GM19372 (cell line): ENCODE results near the gene EIF2AK3.
"Not testable (repeated sequence)": the region's sequence is repeated elsewhere in the genome, so short reads cannot be mapped to it uniquely, and the experiment has no call there.

Experiments used
- ATAC-seq: cut with Tn5 transposase; IDR thresholded peaks from one replicate; pipeline ENCODE4 v1.9.1; 2021; ENCODE audit warnings: mild to moderate bottlenecking, low read depth, moderate library complexity; ENCODE audit not compliant: unreplicated experiment

Gene EIF2AK3

DNA sequence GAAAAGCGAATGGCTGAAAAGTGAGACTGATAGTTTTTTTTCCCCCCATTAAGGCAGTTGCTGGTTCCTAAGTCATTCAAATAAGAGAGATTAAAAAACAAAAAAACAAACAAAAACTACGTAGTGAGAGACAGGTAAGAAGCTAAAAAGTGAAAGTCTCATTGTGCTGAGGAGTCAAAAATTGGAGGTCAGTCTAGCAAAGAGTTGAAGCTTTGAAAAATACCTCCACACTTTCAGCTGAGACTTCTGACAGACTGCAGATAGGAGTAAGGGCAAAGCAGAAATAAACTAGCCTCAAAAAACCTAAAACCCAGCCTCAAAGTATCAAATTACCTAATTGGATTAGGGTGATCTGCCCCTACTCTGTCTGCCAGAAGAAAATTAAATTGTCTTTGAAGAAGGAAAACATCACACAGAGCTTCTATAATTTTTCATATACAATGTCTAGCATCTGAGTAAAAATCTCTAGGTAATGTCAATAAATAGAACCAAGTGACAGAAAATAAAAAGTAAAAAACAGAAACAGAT is 10.9 kb upstream of the EIF2AK3 start:
- ATAC-seq: no peak

DNA sequence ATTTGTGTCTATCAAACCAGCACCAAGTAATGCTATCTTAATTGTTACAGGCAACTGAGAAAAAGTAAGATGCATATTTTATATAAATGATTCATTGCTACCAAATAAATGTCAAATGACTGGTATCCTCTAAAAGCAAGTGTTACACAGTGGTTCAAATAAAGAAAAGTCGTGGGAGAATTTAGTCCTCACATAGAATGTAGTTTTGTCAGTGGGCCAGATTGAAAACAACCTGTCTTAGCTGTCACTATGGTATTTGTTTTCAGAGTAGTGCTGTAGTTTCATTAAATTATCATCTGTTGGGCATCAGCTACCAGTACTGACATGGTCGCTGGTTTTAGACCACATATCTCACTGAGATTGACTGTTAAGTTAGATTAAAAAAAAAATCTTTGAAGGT is 10.2 kb upstream of the EIF2AK3 start:
- no peak for ATAC-seq

DNA sequence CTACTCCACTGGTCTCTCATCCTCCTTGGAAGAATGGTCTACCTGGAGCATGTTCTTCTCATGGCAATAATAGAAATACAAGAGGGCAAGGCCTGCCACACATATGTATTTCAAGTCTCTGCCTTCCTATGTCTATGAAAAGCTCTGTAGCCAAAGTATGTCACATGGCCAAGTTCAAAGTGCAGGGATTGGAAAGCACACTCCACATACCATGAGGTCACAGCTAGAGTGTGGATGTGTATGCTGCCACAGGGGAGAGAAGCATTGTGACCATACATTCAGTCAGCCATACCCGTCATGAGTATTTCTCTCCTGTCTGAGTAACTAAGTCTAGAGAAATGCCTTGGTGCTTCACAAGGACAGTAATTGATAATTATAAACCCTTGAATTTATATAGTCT is 8.8 kb upstream of the EIF2AK3 start:
- no peak for ATAC-seq

DNA sequence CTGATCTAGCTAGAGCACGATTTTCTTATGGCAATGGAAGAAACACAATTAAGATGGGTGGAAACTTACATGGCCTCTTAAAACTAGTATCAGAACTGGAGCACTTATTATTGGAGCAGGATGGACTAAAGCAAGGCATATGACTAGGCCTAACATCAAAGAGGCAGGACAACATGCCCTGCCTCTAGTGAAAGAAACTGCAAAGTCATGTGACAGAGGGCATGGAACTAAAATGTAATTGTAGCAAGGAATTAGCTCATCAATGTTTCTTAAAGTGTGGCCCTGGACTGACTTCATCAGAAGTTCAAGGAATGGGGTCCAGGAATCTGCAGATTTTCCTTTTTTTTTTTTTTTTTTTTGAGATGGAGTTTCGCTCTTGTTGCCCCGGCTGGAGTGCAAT is 5.3 kb upstream of the EIF2AK3 start:
- ATAC-seq: no peak

DNA sequence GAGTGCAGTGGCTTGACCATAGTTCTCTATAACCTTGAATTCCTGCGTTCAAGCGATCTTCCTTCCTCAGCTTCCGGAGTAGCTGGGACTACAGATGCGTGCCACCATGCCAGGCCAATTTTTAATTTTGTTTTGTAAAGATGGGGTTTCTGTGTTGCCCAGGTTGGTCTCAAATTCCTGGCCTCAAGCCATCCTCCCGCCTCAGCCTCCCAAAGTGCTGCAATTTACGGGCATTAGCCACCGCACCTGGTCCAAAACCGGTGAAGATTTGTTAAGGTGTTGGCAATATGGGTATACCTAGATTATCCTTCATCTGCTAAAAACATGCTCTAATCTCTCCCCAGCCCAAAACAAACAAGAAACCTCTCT is 1.3 kb upstream of the EIF2AK3 start:
- ATAC-seq: no peak

DNA sequence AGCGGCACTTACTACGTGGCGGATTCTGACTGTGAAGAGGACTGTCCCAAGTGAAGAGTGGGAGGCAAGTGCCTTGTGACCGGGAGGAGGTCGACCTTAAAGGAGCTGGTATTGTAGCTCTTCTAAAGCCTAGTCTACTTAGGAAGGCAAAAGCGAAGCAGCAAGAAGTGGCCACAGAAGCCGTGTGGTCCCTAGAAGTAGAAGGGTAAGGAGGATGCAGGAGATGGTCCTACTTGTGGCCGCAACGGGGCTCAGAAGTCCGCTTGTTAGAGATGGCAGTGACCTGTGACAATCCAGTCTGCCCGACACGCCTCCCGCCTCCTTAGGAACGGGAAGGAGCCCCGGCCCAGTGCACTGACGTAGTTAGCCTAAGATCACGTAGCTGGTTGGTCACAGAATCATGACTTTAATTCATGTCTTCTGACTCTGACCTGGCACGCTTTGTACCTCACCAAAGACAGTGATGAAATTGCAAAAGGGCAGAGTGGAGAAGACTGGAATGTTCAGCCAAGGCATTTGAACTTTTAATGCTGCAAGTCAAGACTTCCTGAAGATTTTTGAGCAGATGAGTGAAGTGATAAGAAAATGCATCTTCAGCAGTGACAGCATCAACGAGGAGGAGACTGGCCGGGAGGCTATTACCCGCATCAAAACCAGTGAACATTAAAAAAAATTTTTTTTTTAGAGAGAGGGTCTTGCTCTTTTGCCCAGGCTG is 749 bp upstream of the EIF2AK3 start:
- peak; percentile 30 for ATAC-seq

DNA sequence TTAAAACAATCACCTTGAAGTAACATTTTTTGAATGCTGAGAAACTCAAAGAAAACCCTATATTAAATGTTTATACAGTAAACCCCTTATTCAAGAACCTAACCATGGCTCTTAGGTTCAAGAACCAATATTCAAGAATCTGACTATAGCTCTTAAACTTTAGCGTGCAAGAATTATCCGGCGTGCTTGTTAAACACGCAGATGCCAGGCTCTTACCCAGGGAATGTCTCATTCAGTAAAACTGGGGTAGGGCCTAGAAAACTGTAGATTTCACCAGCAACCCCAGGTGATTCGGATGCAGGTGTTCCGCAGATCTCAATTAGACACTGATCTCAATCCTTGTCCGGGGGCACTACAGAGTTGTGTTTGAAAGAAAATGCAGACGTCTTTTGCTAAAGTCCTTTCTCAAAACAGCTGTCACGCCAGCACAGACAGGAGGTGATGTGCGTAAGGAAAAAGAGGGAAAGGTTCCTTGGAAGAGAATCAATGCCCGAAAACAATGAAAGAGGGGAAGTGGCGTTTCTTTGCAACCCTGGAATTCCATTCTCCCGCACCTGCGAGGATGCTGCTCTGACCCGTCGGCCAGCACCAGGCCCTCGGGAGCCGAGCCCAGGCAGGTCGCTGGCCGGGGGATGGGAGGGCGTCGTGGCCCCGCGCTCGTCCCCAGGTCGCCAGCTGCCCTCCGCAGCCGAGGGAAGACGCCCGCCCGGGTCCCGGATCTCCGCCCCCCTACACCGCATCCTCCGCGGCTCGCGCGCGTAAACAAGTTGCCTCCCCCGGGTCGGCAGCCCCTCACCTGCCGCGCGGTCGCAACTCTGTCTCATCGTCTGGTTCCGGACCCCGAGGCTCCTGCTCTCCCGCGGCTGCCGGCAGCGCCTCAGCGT is 851 bp downstream of the EIF2AK3 start:
- ATAC-seq: peak; percentile 1

DNA sequence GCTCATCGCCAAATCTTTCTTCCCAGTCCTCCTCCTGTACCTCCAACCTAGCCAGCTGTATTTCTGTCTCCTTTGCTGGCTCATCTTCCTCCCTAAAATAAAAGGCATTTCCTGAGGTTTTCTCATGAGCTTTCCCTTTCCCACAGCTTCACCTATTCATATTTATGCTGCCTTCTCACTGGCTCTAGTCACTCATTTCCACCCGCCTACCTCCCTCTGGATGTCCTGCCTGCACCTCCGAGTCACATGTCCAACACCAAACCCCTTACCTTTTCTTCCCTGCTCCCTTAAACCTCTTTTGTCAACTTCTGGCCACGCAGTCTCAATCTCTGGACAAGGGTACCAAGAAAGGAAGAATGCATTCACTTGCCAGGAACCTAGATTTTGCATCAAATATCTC is 2.8 kb downstream of the EIF2AK3 start:
- ATAC-seq: no peak

DNA sequence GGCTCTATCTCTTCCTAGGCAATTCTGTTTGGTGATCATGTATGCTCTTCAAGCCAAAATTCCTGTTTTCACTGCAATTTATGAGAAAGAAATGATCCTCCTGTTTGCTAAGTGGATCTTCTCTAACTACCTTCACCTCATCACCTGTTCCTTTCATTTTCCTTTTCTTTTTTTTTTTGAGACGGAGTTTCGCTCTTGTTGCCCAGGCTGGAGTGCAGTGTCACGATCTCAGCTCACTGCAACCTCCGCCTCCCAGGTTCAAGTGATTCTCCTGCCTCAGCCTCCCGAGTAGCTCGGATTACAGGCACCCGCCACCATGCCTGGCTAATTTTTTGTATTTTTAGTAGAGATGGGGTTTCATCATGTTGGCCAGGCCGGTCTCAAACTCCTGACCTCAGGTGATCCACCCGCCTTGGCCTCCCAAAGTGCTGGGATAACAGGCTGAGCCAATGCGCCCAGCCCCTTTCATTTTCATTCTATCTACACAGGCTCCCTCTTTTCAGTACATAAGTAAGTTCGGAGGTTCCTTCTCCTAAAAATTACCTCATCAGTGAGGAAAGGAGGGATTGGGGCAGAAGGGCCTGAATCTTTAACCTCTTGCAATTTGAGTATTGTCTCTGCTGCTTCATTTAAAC is 3.3 kb downstream of the EIF2AK3 start:
- ATAC-seq: not testable (repeated sequence)

DNA sequence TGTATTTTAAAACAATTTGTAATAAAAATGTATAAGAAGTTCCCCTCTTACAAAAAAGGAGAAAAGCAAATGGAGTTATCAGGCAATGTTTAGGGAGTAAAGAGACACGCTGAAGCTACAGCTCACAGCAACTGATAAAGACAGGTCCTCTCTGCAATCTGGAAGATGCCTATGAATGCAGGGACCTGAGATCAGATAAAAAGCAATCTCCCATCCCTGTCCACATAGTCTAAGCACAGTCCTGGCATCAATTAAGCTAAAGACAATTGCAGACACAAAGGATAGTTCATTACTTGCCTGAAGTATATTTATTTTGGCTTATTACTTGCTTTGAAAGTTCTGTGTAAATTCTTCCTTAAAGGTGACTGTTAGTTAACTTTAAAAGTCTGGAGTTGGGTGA is 5.0 kb downstream of the EIF2AK3 start:
- ATAC-seq: no peak

DNA sequence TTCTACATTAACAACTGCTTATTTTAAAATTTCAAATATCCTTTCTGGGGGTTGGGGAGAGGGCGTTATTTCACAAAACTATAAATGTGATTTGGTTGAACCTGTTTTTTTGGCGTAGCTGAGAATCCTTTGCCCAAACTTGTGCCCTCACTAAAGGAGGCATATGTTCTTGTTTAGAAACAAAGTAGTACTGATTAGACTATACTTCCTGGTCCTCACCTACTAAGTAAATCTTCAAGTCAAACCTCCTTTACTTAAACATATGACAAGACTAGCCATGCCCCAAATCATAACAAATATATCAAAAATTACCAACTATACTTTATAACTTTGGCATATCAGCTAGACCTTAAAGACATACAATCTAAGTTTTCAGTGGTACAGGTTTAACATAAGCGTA is 5.8 kb downstream of the EIF2AK3 start:
- no peak for ATAC-seq

DNA sequence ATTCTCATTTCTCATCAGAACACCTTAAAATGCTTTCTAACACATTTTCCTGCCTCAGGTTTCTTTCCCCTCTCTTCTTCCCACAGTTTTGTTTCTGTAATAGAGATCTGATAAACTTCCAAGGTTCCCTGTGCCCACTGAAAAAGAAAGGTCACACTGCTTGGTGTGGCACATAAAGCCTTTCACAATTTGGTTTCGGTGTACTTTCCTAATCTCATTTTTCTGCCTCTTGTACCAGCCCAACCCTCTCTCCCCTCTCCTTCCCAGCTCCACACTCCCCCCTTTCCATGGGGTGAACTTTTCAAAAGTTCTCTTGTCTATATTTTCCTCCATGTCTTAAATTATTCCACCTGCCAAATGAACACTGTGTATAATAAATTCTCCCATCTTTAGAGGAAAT is 7.2 kb downstream of the EIF2AK3 start:
- no peak for ATAC-seq

DNA sequence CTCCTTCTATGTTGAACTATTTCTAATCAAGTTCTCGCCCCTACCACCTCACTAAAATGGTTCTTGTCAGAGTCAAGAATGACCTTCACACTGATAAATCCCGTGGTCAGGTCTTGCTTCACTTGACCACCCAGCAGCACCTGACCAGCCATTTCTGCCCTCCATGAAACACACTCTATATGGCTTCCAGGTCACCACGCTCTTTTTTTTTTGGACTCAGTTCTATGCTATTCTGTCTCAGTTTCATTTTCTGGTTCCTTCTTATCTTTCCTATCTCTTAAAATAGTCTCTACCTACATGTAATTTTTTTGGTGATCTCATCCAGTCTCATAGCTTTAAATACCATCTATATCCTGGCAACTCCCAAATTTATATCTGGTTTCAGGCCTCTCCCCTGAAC is 11.4 kb downstream of the EIF2AK3 start:
- no peak for ATAC-seq

DNA sequence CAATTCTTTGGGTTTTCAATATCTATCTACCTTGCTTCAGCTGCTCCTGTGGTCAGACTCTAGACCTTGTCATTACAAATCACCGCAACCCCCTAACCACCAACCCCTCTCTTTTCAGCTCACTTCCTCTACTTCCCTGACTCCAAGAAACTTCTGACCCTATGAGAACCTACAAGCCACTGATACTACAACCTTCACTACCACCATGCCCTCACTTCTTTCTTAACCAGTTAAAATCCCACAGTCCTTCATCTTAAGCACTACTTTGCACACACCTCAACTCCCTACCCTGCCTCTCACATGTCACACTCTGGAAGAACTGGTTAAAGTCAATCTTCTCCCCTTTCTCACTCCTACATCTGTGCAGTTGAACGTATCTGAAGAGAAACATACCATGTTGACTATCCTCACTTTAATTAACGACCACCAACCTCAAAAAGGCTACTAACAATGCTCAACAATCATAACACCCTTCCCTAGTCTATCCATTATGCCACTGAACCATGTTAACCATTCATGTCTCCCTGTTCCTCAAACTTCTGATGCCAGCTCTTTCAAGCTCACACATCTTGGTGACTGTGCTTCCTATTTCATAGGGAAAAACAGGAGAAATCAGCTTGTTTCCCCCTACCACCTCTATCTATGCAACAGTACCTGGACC is 12.6 kb downstream of the EIF2AK3 start:
- ATAC-seq: peak; percentile 75

DNA sequence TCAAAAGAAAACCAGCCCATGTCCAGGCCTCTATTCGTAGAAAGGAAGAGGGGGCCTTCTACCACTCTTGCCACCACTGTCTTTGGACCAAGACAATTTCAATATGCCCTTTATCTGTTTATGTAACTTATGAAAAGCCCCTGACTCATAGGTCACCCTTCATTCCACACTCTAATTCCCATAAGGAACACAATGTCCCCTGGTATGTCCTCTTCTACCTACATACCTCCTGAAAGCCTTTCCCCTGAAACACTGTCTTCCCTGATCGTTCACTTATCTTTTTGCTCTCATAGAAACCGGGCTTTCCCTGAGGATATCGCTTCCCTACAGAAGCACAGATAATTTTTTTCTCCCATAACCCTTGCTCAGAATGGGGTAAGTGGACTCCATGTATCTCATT is 13.3 kb downstream of the EIF2AK3 start:
- no peak for ATAC-seq

DNA sequence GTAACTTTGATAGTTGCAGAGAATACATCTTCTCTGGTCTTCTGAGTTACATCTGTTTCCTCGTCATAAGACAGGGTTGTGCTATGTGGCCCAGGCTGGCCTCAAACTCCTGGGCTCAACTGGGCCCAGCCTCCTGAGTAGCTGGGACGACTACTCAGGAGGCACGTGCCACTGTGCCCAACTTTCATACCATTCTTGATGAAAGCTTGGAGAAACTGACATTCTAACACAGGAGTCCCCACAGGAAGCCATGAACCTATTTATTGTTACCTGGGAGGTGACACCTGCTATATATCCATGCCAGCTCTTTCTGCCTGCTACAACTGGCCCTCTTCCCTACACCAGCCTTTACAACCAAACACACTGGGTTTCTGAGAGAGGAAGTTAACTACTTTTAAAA is 19.1 kb downstream of the EIF2AK3 start:
- no peak for ATAC-seq

DNA sequence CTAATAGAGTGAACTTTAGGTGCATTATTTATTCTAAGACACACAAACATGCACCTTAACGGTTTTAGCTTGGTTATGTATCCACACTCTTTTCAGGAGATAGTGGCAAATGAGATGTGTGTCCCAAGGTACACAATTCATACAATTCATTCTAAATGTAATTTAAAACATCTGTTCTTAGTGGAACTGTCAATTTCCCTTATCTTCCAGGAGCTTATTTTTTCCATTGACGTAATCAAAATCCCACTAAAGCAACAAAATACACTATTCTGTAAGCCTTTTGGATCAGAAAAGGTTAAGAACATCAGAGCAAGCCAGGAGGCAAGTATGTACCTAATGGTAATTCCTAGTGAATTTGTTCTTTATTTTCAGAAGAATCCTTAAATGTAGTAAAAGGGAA is 19.8 kb downstream of the EIF2AK3 start:
- no peak for ATAC-seq

DNA sequence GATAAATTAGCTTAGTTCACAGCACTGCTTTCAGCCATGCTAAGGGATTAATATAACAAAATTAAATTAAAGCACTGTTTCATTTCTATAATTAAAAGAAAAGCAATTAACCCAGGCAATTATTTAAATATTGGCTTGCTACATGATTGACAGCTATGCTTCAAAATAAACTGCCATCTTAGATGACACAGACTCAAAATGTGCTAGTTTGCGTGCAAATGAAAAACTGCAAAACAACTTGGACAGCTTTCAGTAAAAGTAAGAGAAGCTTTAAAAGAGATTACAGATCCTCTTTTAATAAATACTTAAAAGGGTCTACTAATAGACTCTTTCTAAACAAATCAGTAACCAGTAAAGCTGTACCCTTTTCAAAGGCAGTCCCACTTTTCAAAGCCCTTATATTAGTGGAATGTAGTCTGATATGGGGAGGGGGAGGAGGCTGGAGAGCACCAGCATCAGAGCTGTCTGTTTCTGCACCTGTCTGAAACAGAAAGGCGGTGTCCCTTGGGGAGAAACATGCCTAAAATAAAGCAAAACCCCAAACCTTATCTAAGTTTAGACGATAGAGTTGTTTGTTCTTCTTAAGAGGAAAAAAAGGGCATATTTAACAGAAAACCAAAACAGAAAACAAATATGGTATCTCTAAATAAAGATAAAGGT is 20.8 kb downstream of the EIF2AK3 start:
- ATAC-seq: peak; percentile 85

DNA sequence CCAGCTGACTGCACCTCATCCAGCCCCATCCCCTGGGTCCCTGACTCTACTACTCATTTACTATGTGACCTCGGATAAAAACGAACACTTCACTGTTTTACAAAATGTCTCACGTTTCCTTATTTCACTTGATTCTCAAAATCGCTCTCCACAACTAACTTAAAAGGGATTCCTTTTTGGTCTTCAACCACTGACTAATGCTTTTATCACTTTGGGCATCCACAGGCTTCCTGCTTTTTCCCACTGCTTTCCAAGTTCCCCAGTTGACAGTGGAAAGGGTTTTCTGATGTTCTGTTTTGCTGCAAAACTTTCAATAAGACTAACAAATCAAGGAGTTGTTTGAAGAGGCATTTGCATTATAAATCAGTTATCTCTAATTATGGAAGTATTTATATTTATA is 24.1 kb downstream of the EIF2AK3 start:
- no peak for ATAC-seq

DNA sequence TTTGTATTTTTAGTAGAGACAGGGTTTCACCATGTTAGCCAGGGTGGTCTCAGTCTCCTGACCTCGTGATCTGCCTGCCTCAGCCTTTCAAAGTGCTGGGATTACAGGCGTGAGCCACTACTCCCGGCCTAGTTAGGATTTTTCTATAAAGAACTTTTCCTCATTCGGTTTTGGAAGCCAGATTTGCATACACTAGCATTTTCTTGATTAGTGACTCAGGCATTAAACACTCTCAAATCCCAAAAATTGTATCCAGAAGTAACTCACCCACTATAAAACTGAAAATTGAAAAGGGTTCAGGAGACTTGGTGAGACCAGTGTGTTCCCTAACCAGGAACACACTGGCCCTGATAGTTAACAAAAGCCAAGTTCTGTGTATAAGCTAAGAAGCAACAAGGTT is 25.2 kb downstream of the EIF2AK3 start:
- ATAC-seq: no peak
